ENCODE data around the gene PDZRN3.

PDZRN3 gene

DNA sequence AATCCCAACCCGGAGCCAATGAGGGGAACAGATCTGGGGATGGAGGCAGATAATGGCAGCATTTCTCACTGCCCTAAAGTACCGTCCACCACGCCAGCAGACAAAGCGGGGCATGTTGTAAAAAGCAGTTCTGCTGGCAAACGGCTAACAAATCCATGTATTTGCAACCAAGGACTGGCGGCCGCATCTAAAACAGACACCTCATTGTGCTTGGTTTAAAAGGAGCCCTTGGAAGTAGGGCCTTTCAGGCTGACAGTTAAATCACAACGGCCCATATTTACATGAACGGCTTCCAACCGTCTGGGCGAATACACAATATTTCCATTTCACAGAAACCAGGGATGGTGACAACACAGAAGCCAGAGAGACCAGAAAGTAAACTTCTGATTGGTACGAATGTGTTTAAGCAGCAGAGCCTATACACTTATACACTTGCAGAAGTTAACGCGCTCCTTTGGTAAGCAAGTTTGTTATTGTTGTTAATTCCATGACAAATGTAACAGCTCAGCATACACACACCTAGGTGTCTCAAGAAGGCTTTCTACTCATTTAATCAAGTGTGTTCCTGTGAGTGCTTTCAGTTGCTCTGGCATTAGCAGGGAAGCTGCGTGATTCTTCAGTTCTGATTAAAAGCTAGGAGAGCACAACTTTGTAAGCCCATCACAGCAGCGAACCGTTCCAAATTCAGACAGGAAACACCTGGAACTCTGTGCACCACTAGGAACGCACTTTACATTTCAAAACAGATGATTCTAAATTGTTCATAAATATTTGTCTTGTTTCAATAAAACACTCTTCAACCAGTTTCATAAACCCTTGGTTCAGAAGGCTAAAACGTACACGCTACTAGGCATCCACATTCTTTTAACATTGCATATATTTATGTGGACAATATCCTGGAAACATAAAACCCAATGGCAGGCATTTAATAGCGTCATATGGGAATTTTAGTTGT is 112.9 kb downstream of the PDZRN3 start:
- DNase-seq: no peak

DNA sequence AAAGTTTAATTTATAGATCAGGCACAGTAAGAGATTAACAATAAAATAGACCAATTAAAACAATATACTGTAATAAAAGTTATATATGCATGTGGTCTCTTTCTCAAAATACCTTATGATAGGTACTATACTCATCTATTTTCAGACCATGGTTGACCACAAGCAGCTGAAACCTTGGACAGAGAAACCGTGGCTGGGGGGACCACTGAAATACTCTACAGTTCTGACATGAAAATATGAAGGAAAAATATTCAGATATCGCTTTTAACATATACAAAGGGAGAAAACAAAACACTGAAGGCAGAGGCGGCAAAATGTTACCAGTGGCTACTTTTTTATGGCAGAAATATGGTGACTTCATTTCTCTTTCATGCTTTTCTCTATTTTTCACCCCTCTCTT is 114.0 kb downstream of the PDZRN3 start:
- no peak for DNase-seq

DNA sequence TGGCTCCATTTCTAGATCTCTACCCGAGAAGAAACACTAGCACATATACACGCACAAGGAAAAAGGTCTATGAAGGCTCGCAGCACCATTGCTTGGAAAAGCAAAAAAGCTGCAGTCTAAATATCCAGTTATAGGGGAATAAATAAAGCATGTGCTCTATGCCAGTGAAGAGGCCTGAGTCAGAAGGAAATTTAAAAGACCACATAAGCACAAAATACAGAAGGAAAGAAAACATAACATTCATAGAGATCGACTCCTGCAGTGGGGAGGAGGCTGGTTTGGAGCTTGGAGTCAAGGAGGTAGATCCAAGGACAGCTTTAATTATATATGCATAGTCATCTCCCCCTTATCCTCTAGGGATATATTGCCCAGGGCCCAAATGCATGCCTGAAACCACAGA is 114.4 kb downstream of the PDZRN3 start:
- no peak for DNase-seq

DNA sequence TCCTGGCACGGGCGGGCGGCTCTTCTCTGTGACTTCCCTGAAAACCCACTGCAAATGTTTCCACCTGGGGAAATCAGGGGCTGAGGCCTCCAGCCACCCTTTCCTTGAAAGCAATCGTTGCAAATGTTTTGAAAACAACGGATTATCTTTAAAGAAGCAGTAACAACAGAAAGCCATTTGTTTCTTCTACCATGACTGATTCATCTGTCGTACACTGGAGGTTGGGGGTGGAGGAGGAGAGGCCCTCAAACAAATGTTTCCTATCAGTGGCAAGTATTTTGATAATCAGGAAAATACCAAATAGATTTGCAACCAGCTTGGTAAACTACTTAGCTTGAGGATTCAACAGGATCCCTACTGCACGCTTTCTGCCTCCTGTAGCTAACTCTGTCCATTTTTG is 114.9 kb downstream of the PDZRN3 start:
- no peak for DNase-seq

DNA sequence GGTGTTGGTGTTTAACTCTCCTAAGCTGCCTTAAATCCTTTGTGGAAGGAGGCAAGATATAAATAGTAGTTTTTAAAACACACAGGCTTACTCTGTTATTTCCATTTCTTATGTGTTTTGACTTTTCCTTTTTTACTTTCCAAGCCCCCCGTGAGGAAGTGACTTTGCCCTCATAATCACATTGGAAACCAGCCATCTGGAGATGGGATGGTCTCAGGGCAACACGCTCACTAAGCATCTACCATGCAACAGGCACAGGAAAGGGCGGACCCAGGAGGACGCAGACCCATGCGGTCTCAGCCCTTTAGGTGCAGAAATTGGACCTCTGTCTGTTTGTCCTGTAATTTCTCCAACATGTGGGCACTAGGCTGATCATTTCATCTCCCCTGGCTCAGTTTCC is 115.7 kb downstream of the PDZRN3 start:
- DNase-seq: no peak

DNA sequence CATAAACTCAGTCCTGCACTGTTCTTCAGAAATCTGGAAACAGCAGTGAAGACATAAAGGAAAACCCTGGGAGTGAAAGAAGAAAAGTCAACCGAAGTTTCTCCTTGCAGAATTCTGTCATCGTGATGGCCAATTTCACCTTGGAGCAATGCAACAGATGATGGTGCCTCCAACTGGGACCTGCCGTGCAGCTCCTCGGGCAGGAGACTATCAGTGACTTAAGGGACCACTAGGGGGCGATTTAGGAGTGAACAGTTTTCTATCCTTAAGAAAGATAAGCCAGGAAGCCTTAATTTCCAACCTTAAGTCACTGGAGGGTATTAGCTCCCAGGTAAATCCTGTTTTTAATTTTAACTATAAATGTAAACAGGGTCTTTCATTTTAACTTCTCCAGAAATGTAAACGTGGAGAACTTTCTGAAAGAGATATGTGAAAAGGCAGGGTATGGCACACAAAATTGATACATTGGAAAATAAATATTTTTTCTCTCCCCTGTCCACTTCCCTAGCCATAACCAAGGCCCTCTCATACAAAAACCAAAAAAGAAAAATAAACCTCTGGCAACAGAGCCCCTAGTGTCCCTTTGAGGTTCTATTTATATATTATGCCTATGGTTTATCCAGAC is 116.3 kb downstream of the PDZRN3 start:
- DNase-seq: peak in 1 of 2 experiments; percentile 32

DNA sequence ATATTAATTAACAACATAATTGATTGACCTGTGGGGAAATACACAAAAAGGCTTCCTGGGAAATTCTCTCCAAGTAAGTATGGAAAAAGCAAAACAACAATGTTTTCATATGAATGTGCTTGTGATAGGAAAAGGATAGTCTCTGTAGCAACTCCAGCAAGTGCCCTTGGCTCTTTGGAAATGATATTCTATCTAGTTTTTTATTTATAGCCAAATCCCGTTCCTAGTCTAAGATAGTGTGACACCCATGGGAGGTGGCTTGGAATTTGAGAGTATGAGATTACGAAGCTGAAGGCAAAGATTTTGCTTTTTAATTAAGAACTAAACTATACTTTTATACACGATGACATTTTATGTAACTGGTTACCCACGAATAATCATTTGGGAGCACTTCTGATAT is 119.9 kb downstream of the PDZRN3 start:
- no peak for DNase-seq

DNA sequence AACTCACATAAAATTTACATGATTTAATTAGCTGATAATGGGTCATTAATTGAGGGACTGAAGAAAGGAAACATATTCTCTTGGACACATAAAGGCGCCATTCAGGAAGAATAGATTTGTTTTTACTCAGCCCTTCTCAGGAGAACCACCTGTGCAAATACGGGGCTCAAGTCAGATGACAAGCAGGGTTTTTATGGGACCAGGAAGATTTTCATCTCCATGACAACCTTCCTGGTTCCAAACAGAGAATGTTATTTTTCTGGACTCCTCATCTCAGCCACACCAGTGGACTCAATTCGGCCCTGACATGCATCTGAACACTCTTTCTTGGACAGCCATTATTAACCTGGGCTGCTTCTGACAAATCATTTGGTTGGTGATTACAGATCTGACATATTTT is 120.5 kb downstream of the PDZRN3 start:
- no peak for DNase-seq

DNA sequence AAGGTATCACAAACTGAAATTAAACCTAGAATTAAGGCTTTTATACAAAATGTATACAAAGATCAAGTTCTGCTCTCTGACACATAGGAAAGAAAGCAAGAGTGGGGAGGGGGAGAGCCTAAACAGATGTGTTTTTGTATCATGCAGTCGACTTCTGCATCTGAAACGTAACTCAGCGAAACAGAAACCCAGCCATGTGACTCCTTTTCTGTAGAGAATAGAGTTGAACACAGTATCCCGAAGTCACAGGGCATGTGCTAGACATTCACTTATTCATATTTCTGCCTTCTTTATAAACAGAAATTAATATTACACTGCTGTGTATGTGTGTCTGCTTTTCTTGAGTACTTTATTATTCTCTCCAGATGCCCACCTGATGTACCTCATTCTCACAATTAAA is 121.0 kb downstream of the PDZRN3 start:
- no peak for DNase-seq

DNA sequence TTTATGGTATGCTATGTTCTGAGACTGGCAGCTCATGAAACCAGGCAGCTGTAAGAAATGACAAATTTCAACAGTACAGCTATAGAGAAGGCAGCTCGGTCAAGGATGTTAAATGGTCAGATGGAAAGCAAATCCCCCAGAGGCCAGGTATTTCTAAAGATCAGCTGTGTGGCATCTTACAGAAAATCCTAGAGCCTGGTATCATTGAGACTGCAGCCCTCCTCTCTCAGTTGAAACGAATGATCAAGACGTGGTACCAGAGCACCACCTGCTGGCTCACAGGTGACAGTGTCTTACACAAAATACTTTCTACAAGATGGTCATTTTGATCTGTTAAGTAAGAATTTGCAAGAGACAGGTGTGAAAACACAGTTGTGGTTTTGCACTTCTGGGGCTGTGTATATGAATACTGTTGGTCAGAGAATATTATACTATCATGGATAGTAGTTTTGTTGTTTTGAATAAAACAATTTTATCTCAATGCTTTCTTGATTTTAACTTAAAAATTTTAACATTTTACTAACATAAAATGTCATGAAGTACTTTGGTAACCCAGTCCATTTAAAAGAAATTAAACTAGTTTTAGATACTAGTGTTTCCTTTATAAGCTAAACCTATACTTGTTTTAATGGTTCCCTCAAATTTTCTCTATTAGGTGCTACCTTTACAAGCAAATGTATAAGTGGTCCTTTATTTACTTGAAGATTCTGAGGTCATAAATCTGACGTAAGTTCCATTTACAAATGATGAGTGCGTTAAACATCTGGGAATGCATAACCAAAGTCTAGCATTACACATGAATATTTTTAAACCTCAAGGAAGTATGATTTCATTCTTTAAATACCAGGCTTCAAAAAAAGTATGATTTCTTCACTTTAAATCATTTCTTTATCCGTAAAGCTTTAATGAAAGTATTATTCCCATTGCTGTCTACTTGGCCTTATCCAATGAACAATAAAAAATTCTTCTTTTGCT is 121.8 kb downstream of the PDZRN3 start:
- DNase-seq: peak in 1 of 2 experiments; percentile 14

DNA sequence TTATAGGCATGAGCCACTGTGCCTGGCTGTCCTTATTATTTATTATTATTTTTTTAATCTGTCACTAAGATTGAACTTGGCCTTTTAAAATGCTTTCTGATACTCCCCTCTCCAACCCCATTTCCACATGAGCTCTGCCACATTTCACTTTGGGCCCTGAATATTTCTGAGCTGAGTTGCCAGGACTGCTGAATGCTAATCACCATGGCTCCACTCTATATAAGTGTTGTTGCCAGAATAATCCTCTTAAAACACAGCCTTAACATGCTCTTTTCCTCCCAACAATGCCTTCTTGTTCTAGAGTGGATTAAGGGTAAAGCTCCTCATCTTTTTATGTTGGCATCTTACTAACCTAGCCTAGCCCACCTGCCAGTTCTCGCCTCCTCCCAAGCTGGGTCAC is 124.4 kb downstream of the PDZRN3 start:
- DNase-seq: no peak

DNA sequence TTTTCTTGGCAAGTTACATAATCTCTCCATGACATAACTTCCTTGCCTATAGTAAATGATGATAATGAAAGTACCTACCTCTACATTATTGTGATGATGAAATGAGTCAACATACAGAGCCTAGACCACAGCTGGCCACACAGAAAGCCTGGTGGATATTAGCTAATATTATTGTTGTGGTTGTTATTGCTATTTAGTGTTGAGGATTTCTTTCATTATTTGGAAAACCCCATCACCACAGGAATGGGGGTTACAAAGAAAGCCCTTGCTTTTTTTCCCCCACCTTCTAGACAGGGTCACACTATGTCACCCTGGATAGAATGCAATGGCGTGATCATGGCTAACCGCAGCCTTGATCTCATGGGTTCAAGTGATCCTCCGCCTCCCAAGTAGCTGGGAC is 125.0 kb downstream of the PDZRN3 start:
- no peak for DNase-seq

DNA sequence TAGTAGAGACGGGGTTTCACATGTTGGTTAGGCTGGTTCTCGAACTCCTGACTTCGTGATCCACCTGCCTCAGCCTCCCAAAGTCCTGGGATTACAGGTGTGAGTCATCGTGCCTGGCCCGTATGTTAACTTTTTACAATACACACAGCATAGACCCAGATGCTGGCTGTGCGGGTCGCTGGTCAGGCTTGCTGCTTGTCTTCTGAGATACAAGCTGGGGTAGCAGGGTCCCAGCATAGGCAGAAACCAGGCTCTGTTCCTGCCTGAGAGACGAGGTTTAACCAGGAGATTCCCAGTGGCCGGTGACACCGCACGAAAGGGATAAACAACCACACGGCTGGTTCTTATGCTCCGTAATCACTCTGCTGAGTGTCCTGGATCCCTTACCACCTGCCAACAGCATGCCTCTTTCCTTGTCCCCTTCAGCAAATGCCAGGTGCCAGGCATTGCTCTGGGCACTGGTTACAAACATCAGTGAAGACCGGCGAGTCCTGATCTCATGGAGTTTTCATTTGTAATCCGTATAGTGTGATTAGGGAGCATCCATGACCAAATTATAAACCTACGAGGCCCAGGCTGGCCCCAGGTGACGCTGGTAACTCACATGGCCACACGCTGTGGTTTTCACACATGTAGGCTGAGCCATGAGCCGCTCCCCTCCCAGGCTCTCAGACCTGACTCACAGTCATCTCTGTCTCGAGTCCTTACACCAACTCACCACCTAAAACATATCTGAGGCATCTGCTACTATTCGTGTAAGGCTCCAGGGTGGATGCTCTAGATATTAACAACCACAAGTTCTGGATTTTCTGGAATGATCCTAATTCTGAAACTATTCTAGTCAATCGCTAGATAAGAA is 125.7 kb downstream of the PDZRN3 start:
- no peak for DNase-seq

DNA sequence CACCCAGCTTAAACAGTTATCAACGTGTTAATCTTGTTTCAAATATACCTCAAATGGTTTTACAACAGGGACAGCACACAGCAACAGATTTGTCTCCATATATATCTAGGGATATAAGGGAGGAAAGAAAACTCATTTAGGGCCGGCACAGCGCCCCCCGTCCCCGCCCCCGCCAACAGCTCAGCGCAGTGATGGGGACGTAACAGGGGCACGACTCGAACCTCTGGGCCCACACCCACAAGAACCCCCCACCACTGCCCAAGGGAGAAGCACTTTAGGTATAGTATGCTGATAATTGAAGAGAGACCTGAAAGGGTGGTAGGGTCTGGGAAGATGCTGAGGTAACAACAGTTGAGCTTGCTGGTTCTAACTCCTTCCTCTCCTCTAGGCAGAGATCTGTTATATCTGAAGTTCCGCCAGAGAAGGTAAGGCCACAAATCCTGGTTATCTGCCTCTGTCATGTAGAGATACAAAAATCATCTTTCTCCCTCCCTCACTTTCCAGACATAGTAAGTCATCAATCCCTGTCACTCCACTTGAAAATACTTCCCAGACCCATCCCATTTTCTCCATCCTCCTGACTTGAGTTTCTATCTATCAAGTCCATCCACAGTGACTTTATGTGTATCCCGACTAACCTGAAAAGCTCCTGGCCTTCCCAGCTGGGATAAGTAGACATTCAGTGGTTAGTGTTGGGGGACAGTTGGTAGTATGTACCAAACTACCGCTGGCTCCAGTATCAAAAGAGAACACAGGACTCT is 126.9 kb downstream of the PDZRN3 start:
- DNase-seq: no peak

DNA sequence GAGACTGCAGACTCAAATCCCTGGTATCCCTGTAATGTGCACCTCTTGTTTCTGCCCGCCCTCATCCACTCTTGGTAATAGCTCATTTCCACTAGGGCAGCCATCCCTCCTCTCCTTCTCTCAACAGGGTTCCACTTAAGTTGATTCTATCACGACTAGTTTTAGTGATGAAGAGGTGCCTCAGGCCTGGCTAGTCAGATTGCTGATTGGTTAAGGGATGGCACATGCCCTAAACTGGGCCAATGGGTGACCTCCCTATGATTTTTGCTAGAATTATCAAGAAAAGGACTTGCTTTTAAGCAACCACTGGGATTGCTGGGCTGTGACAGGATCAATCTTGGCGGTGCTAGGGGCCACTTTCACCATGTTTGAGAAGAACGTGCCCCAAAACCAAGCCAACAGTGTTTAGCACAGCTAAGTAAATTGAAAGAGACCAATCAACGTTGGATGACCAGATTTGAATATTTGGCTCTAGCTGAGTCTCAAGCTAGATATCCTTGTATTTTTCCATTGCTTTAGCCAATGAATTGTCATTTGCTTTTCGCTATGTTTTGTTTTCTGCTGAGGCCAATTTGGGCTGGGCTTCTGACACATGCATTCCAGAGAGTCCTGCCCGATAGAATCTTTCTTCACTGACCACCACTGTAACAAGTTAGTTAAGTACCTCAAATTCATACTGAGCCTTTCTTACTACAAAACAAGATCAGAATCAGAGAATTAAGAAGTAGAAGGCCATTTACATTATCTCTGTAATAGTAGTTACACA is 131.0 kb downstream of the PDZRN3 start:
- DNase-seq: no peak

DNA sequence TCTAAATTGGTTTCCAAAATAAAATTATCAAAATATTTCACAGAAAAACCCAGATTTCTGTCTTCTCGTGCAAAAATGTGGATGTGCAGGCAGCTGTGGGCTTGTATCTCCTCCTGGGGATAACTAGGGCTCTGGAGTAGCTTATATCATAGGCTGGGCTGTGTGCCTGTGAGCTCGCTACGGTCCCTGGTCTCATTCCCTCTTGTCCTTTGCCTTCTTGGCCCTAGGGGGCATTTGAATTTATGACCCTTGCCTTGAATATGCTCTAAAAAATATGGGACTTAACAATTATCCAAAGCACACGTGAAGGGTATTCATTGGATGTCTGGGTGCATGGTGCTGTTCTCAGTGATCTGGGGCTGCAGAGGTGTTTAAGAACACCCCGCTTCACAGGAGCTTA is 132.6 kb downstream of the PDZRN3 start:
- no peak for DNase-seq

DNA sequence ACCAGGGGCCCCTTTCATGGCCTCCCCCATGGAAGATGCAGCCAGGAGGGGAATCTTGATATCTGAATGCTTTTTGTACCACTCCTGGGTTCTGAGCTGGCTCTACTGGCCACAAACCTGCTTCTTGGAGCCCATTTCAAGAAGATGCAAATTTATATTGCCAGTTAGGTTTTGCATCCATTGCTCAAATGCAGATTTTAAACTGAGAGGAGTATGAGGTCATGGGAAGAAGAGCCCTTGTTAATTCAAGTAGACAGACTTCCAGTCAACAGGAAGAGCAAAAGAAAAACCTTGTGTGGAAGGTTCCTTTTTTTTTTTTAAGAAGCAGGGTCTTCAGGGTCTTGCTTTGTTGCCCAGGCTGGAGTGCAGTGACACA is 133.5 kb downstream of the PDZRN3 start:
- no peak for DNase-seq

DNA sequence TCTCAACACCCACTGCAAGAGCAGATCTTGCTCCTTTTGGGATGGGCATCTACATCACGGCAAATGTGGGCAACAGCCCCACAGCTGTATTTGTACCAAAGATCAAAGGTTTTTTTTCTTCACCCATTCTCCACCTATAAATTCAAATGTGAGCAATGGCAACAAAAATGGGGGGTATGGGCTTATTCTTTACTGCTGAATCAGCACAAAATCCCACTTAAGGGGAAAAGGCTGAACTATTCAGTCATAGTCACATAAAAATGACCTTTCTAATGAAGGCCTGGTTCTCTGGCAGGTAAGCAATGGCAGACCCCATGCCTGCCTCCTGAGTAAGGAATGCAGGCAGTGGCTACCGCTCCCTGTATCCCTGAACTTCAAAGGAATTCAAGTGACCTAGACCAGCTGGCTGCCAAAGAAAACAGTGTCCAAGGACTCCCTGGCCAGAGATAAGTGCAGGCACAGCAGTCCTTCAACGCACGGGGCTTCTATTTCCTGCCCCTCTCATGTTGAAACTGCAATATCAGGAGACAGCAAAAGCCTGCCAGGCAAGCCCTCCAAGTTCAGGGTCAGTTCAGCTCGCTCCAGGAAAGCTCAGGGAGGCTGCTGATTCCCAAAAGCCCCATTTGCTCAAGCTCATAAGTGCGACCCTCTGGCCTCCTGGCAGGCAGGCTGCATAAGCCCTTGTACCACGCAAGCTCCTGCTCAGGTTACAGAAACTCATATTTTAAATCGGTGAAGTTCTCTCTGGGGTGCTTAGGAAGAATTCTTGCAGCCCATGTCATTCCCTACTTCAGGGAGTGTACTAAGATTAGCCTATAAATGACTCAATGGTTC is 134.1 kb downstream of the PDZRN3 start:
- no peak for DNase-seq

DNA sequence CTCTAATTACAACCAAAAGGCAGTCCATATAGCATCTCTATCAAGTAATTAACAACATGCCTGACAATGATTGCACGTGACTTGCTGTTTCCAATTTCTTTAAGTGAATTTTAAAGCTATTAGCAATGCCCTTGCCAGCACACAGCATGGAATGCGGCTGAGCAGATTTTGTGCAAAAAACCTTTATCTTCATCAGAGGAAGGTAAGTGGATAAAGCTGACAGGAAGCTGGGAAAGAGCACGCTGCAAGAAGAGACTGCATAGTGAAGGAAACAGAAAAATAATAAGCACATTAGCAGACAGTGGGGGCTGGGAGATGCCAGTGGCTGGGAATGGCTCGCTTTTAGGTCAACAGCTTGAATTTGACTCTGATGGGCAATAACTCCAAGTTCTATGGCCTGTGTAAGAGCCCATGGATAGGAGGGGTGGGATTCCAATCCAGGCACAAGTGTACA is 138.8 kb downstream of the PDZRN3 start:
- no peak for DNase-seq
